NCI-H460 (cell line): ENCODE measurements around the gene TNIK. TPM values are rescaled to one million over a fixed set of nuclear protein-coding genes. Genes with fewer than 3 reads are reported as not detected.

Experiments used
- DNase-seq: peaks from one replicate; pipeline ENCODE4 v3.0.0-alpha.2; 2016; ENCODE audit warnings: low read depth; ENCODE audit errors: extremely low read depth
- total RNA-seq: library from RNA; depleted of rRNA; stranded (reverse); fragments of >200 nt; shearing (Covaris generic); gene quantifications from 2 replicates; pipeline ENCODE4 v1.2.3, GENCODE V29; 2014

Gene TNIK
- total RNA-seq, 1 experiment from 2014 or later = 1.1 TPM

GRCh38 chr3:171266740-171267073, 193.5 kb downstream of the TNIK start:
- DNase-seq = no peak

GRCh38 chr3:171266034-171266739, 194.0 kb downstream of the TNIK start:
- no peak for DNase-seq

GRCh38 chr3:171264758-171265157, 195.4 kb downstream of the TNIK start:
- no peak for DNase-seq

GRCh38 chr3:171262431-171262830, 197.8 kb downstream of the TNIK start:
- no peak for DNase-seq

- no peak for DNase-seq
Observed at GRCh38 chr3:171261487-171261886, 198.7 kb downstream of the TNIK start.

- DNase-seq = no peak
Observed at GRCh38 chr3:171260899-171261298, 199.3 kb downstream of the TNIK start.

GRCh38 chr3:171260466-171260865, 199.7 kb downstream of the TNIK start:
- DNase-seq = no peak

- no peak for DNase-seq
Observed at GRCh38 chr3:171258316-171258715, 201.9 kb downstream of the TNIK start.

- DNase-seq = no peak
Observed at GRCh38 chr3:171257251-171258203, 202.7 kb downstream of the TNIK start.

GRCh38 chr3:171256445-171257250, 203.6 kb downstream of the TNIK start:
- no peak for DNase-seq

GRCh38 chr3:171255236-171255806, 204.9 kb downstream of the TNIK start:
- DNase-seq = no peak

- DNase-seq = no peak
Observed at GRCh38 chr3:171254315-171254714, 205.9 kb downstream of the TNIK start.

- DNase-seq = no peak
Observed at GRCh38 chr3:171251835-171252234, 208.4 kb downstream of the TNIK start.

GRCh38 chr3:171250444-171250843, 209.8 kb downstream of the TNIK start:
- no peak for DNase-seq

- no peak for DNase-seq
Observed at GRCh38 chr3:171249245-171249644, 211.0 kb downstream of the TNIK start.

GRCh38 chr3:171248426-171249111, 211.6 kb downstream of the TNIK start:
- DNase-seq = no peak

GRCh38 chr3:171245796-171246765, 214.1 kb downstream of the TNIK start:
- DNase-seq = no peak

GRCh38 chr3:171242951-171243350, 217.3 kb downstream of the TNIK start:
- no peak for DNase-seq

GRCh38 chr3:171242170-171242569, 218.0 kb downstream of the TNIK start:
- no peak for DNase-seq
